Measurements from ENCODE around the gene PGAP6. TPM values are rescaled to one million over a fixed set of nuclear protein-coding genes. Genes with fewer than 3 reads are reported as not detected.
A peak's percentile ranks its signal among the peaks of the same experiment; 100 is the strongest.

The PGAP6 gene
- total and polyA plus RNA-seq, 9 of the 15 experiments (the other 6 are each of a cell fraction or from before 2014, with no cell fraction given) = 0.45 to 50.2 (median 39.3) TPM

GRCh38 chr16:370979-371514 lies 10.7 kb downstream of the PGAP6 start:
- peaks cover 83% of the 10 kb centered on the region; the same call in 2 of the 3 replicates for H3K36me3 ChIP-seq (ENCODE audit: control insufficient read depth, insufficient read depth, low read length)
- DNase-seq (ENCODE audit: extremely low read depth in 1 of 4, low spot score in 3 of 4) = peak in 2 of 4 experiments; percentile 49 to 55
- intact Hi-C loops (cut with micrococcal nuclease) = no loop called here

More at GRCh38 chr16:370979-371514, 10.7 kb downstream of the PGAP6 start:
- H3K79me2 ChIP-seq (ENCODE audit: control insufficient read depth, insufficient read depth, low read length) = peaks cover 13% of the 10 kb centered on the region
- H3K4me2 ChIP-seq (ENCODE audit: insufficient read depth, low read length) = peak overlapping the region; percentile 55
- in situ Hi-C loops (cut with MboI) = no loop called here
- no peaks in the 10 kb centered on the region for H3K27me3 ChIP-seq (ENCODE audit: control insufficient read depth in 2 of 2, insufficient read depth in 2 of 2, low read length in 2 of 2)
- H4K20me1 ChIP-seq (replicated peaks; ENCODE audit: control insufficient read depth, insufficient read depth, low read length) = no peaks in the 10 kb centered on the region
- no TSS peak for BruUV-seq (replicated peaks)
- ATAC-seq = peak; percentile 58
- H3K9me1 ChIP-seq (ENCODE audit: control insufficient read depth, insufficient read depth, low read length) = peaks cover 5% of the 10 kb centered on the region
- ChIA-PET POLR2A (interaction anchor here (0.7 to 2.5 kb wide), 6 partner anchors 9 to 303 kb away, joined by 3 to 8 read pairs (median 4); partner anchors contain the start of genes AXIN1, DECR2 and PGAP6), CTCF (ENCODE audit: low intra/inter-chr PET ratio) (interaction anchor here (0.6 to 0.8 kb wide), 2 partner anchors 28 to 1462 kb away, joined by 3 read pairs; no protein-coding TSS in a partner anchor)
- no peaks in the 10 kb centered on the region for H3K9me3 ChIP-seq (replicated peaks; ENCODE audit: control insufficient read depth, insufficient read depth, low read depth, low read length)
- TF ChIP-seq, protein P1, sequence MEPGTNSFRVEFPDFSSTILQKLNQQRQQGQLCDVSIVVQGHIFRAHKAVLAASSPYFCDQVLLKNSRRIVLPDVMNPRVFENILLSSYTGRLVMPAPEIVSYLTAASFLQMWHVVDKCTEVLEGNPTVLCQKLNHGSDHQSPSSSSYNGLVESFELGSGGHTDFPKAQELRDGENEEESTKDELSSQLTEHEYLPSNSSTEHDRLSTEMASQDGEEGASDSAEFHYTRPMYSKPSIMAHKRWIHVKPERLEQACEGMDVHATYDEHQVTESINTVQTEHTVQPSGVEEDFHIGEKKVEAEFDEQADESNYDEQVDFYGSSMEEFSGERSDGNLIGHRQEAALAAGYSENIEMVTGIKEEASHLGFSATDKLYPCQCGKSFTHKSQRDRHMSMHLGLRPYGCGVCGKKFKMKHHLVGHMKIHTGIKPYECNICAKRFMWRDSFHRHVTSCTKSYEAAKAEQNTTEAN (CRISPR knock-in tag; IDR thresholded peaks at IDR 0.05) = no peak
- no peak for TF ChIP-seq ARNT (IDR thresholded peaks at IDR 0.05)
- TF ChIP-seq ZBED1 (IDR thresholded peaks at IDR 0.05) = no peak
- TF ChIP-seq HES1 (IDR thresholded peaks at IDR 0.05; ENCODE audit: low read depth) = no peak
- no peak for TF ChIP-seq ETS2 (tag; IDR thresholded peaks at IDR 0.05; ENCODE audit: borderline replicate concordance, poor library complexity, severe bottlenecking)
- TF ChIP-seq ZBTB8A (IDR thresholded peaks at IDR 0.05; ENCODE audit: partially characterized antibody) = no peak
- peak; percentile 45; the same call in 1 of the 2 replicates for TF ChIP-seq RBFOX2 (IDR thresholded peaks at IDR 0.05; ENCODE audit: low read depth, low read length)
- TF ChIP-seq, protein P2, sequence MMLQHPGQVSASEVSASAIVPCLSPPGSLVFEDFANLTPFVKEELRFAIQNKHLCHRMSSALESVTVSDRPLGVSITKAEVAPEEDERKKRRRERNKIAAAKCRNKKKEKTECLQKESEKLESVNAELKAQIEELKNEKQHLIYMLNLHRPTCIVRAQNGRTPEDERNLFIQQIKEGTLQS (IDR thresholded peaks at IDR 0.05) = no peak
- TF ChIP-seq, protein P2 (CRISPR knock-in tag; conservative IDR thresholded peaks at IDR 0.05) = no peak
- no peak for TF ChIP-seq NFATC3 (IDR thresholded peaks at IDR 0.05)
- peak; percentile 56 for FAIRE-seq
- peak overlapping the region; percentile 61 for H3K4me3 ChIP-seq
- peak overlapping the region; percentile 78 for H3K27ac ChIP-seq (ENCODE audit: extremely low read depth, low read depth, low read length)
- H2AFZ ChIP-seq (ENCODE audit: low read depth, low read length) = peak overlapping the region; percentile 47; the same call in 1 of the 2 replicates
- H3K9ac ChIP-seq (ENCODE audit: insufficient read depth in 1 of 2, low read depth in 2 of 2, low read length in 2 of 2) = peak overlapping the region; percentile 64 to 92
- 50% methylated on average over 8 of the region's 10 CpGs for WGBS (ENCODE audit: insufficient coverage, low coverage, missing lambda C conversion rate)
- peaks cover 9 to 72% of the 10 kb centered on the region in 2 experiments for H3K4me1 ChIP-seq (replicated peaks in 1 of 2; ENCODE audit: control insufficient read depth in 2 of 2, insufficient read depth in 2 of 2, low read length in 2 of 2)

Data from K562 (cell line).